Mesothelial cell of epicardium (in vitro differentiated cells): ENCODE results near the gene HIBADH. TPM values are rescaled to one million over a fixed set of nuclear protein-coding genes. Genes with fewer than 3 reads are reported as not detected.
"Not testable (repeated sequence)": the region's sequence is repeated elsewhere in the genome, so short reads cannot be mapped to it uniquely, and the experiment has no call there.

Experiments used
- DNase-seq, 2 experiments: peaks; one replicate each; pipeline ENCODE4 v3.0.0; 2021; ENCODE audit warnings: low spot score in 2 of 2; ENCODE audit not compliant: unreplicated experiment in 2 of 2
- H3K27ac Mint-ChIP-seq: 2 replicates; pipeline ENCODE4 v1.8.0; 2021; ENCODE audit warnings: mixed read lengths
- H3K27me3 Mint-ChIP-seq: 2 replicates; pipeline ENCODE4 v1.8.0; 2021; ENCODE audit warnings: low read depth, mixed read lengths
- H3K36me3 Mint-ChIP-seq: 2 replicates; pipeline ENCODE4 v1.8.0; 2021; ENCODE audit warnings: mixed read lengths
- H3K4me1 Mint-ChIP-seq: 2 replicates; pipeline ENCODE4 v1.8.0; 2021; ENCODE audit warnings: mixed read lengths
- H3K4me3 Mint-ChIP-seq: 2 replicates; pipeline ENCODE4 v1.8.0; 2021; ENCODE audit warnings: mild to moderate bottlenecking, moderate library complexity, mixed read lengths
- H3K9me3 Mint-ChIP-seq: 2 replicates; pipeline ENCODE4 v1.8.0; 2021; ENCODE audit warnings: mixed read lengths
- total RNA-seq: library from RNA; stranded (reverse); gene quantifications from 3 replicates; pipeline ENCODE4 v1.2.1, GENCODE V29; 2021
- TF ChIP-seq, protein P1 (sequence below): fragments of 200-600 bp; sonication (generic); IDR thresholded peaks from one replicate; pipeline ENCODE4 v1.5.0; 2021; ENCODE audit warnings: antibody characterized with exemption; ENCODE audit not compliant: unreplicated experiment

The HIBADH gene
- total RNA-seq, 1 donor from 2014 or later, result 33.2 TPM

DNA sequence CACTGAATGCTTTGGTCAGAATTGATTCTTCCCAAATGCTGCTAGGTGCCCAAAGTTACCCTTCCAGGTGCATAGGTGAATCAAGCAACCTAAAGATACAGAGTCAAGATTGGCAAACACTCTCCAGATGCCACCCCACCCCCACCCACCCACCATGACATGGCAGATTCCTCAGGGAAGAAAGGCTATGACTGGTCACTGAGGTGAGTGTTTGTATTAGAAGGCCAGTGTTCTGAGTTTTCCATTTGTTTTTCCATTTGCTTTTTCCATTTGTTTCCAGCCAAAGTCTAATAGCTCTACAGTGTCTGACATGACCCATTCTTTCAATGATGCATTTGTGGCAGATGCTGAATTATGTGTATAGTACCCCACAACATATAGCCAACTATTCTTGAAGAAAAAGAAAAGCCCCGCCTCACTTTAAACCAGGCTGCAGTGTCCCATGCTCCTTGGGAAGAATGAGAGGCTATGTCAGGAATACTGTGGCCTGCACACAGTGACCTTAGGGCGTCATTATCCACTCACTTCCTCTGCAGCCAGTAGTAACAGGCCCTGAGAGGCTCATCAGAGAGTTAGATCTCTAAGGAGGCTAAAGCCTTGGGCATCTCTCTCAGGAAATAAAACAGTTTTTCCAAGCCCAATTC lies 16.1 kb upstream of the HIBADH start:
- H3K27ac Mint-ChIP-seq, result peak overlapping the region; percentile 21
- H3K9me3 Mint-ChIP-seq, result no peaks in the 10 kb centered on the region
- DNase-seq, result no peak
- no peak overlapping the region for H3K4me3 Mint-ChIP-seq
- no peaks in the 10 kb centered on the region for H3K27me3 Mint-ChIP-seq
- H3K36me3 Mint-ChIP-seq, result no peaks in the 10 kb centered on the region
- TF ChIP-seq, protein P1, sequence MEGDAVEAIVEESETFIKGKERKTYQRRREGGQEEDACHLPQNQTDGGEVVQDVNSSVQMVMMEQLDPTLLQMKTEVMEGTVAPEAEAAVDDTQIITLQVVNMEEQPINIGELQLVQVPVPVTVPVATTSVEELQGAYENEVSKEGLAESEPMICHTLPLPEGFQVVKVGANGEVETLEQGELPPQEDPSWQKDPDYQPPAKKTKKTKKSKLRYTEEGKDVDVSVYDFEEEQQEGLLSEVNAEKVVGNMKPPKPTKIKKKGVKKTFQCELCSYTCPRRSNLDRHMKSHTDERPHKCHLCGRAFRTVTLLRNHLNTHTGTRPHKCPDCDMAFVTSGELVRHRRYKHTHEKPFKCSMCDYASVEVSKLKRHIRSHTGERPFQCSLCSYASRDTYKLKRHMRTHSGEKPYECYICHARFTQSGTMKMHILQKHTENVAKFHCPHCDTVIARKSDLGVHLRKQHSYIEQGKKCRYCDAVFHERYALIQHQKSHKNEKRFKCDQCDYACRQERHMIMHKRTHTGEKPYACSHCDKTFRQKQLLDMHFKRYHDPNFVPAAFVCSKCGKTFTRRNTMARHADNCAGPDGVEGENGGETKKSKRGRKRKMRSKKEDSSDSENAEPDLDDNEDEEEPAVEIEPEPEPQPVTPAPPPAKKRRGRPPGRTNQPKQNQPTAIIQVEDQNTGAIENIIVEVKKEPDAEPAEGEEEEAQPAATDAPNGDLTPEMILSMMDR, result no peak
- H3K4me1 Mint-ChIP-seq, result peaks cover 5% of the 10 kb centered on the region

DNA sequence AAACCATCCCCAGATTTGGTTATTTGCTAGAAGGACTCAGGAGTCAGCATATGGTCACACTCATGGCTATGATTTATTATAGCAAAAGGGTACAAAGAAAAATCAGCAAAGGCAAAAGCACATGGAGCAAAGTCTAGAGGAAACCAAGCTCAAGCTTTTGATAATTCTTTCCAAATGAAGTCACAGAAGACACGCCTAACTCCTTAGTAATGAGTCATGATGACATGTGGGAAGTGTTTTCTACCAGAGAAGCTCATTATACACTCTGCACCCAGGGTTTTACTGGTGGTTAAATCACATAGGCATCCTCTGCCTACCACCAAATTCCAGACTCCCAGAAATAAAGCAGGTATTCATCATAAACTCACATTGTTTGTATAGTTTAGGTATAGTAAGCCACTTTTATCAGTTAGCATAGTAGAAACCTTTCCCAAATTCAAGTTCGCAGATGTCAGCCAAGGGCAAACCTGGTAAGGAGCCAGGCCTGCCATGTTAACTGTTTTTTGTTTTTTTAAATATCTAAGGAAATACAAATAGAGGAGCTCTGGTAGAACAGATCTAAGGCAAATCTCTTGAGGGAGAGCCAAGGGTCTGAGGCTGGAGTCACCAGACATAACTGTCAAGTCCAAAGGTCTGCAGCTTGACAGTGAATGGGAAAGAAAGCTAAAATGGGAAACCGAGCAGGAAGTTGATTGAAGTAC lies 15.4 kb upstream of the HIBADH start:
- no peak for DNase-seq
- Mint-ChIP-seq H3K4me1 (peaks cover 5% of the 10 kb centered on the region), H3K4me3 (no peak overlapping the region), H3K27ac (peak overlapping the region; percentile 63), H3K27me3 (no peaks in the 10 kb centered on the region), H3K9me3 (no peaks in the 10 kb centered on the region), H3K36me3 (no peaks in the 10 kb centered on the region)
- TF ChIP-seq, protein P1, result no peak

DNA sequence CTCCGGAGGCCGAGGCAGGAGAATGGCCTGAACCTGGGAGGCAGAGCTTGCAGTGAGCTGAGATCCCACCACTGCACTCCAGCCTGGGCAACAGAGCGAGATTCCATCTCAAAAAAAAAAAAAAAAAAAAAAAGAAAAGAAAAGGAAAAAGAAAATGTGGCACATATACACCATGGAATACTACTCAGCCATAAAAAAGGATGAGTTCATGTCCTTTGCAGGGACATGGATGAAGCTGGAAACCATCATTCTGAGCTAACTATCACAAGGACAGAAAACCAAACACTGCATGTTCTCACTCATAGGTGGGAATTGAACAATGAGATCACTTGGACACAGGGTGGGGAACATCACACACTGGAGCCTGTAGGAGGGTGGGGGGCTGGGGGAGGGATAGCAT lies 11.4 kb upstream of the HIBADH start:
- not testable (repeated sequence) for H3K27ac Mint-ChIP-seq, H3K4me1 Mint-ChIP-seq, H3K27me3 Mint-ChIP-seq

DNA sequence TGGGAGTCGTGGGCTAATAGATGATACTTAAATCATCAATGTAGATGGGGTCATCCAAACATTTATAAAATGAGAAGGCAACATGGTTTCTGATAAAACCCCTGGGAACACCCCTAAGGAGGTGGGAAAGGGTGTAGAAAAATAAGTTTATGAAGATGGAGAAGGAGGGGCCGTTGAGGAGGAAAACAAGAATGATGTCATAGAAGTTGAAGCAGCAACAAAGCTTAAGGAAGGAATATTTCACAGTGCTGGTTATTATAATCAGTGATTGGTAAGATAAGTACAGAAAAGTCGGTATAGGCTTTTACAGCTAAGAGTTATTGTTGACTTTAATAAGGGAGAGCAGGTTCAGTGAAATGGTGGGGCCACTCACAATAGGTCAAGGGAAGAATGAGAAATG lies 9.0 kb upstream of the HIBADH start:
- Mint-ChIP-seq H3K27me3 (no peaks in the 10 kb centered on the region), H3K27ac (no peak overlapping the region), H3K4me3 (no peak overlapping the region), H3K4me1 (no peaks in the 10 kb centered on the region), H3K36me3 (no peaks in the 10 kb centered on the region), H3K9me3 (peaks cover 7% of the 10 kb centered on the region)
- TF ChIP-seq, protein P1, result no peak
- no peak for DNase-seq

More for the DNA sequence above, 11.4 kb upstream of the HIBADH start:
- H3K36me3 Mint-ChIP-seq, H3K4me3 Mint-ChIP-seq, H3K9me3 Mint-ChIP-seq, DNase-seq: not testable (repeated sequence)

DNA sequence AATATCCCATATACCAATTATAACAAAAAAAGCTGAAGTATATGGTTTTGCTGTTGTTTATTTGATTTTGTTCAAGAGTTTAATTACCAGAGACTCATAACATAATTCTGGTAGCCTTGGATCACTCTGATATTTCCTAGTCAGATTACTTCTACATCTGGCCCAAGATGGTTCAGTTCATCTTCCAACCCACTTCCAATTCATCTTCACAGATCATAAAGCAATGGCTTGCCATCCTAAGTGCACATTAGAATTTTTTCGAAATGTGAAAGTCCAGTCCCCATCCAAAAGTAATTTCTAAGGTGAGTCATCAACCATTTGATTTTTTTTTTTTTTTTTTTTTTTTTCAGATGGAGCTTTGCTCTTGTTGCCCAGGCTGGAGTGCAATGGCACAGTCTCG lies 8.0 kb upstream of the HIBADH start:
- H3K9me3 Mint-ChIP-seq, result peaks cover 7% of the 10 kb centered on the region
- DNase-seq, result no peak
- no peaks in the 10 kb centered on the region for H3K4me1 Mint-ChIP-seq
- no peaks in the 10 kb centered on the region for H3K36me3 Mint-ChIP-seq
- H3K27me3 Mint-ChIP-seq, result no peaks in the 10 kb centered on the region
- H3K4me3 Mint-ChIP-seq, result no peak overlapping the region
- no peak overlapping the region for H3K27ac Mint-ChIP-seq
- TF ChIP-seq, protein P1, result no peak

DNA sequence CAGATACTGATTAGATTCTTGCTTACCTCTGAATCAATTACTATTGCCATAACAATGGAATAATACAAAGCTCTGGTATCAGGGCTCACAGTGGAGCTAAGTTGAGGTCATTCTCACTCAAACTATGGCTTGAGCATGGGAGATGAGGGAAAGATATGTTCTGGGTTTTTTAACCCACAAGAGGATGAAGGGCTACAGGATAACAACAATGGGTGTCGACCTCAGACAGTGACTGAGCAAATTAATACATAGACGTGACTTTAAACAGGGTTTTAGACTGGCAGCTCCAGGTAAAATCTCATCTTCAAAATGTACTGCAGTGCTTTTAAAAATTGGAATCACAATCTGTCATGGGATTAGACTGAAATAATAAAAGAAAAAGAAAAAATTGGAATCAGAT lies 7.5 kb upstream of the HIBADH start:
- no peak for DNase-seq
- H3K36me3 Mint-ChIP-seq, result no peaks in the 10 kb centered on the region
- no peaks in the 10 kb centered on the region for H3K27me3 Mint-ChIP-seq
- TF ChIP-seq, protein P1, result no peak
- H3K4me3 Mint-ChIP-seq, result no peak overlapping the region
- H3K9me3 Mint-ChIP-seq, result peaks cover 7% of the 10 kb centered on the region
- no peaks in the 10 kb centered on the region for H3K4me1 Mint-ChIP-seq
- H3K27ac Mint-ChIP-seq, result no peak overlapping the region
